HG03139 (cell line): ENCODE data around the gene SLCO4A1.

Experiments used
- ATAC-seq: cut with Tn5 transposase; IDR thresholded peaks from one replicate; pipeline ENCODE4 v1.9.1; 2021; ENCODE audit not compliant: unreplicated experiment

SLCO4A1 gene

DNA sequence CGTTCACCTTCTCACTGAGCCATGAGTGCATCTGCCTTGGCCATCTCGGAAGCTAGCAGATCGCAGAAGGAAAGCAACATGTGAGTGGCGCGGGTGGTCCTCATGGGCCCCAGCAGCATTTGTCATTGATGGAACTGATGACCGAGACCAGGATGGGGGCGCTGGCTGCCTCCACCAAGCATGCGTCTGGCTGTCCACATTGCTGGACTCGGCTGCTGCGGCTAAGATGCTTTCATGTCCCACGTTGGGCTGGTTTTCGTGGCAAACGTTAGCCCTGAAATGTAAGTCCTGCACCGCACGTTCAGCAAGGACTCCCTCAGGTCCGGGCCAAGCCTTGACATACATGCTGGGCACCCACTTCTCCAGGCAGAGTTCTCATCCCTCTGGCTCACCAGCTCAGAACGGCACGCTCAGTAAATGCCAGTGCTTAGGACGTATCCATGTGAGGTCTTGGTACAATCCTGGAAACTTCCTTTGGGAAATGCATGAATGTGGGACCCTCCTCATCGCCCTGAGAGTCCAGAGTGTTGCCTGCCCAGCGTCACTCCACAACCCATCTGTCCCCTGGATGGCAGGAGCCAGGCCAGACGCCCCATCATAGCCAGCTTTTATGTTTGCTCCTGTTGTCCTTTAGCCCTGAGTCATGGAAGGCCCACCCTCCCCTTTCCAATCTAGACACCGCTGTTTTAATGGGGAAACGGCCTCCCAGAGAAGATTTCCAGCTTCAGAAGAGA, 8.4 kb downstream of the SLCO4A1 start:
- ATAC-seq: no peak

DNA sequence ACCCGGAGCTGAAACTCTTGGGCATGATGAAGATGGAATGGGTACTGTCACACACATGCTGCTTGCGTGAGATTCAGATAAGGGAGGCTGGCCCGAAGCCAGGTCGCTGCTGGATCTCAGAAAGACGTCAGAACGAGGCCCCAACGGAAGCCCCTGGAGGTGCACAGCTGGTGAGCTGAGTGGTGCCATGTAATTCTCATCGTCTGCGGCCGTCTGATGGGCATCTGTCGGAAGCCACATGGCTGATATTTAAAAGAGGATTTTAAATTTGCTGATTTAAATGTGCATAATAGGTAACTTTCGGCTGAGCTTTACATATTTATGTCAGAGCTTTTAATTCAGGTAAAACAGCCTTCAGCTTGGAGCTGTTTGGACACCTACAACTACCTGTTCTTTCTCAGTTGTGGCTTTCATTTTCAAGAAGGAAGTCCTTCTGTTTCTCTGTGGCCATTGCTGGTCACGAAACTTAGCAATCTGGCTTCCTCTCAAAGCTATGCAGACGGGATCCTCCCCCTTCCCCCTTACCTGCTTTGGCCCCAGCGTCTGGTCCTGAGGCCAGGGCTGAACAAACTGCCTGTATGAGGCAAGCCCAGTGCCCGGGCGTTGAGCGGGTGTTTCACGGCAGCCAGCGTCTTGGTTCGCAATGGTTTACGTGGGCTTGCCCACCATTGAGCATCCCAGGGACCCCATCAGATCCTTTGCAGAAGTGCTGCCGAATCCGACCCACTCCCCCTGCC, 9.2 kb downstream of the SLCO4A1 start:
- peak; percentile 41 for ATAC-seq

DNA sequence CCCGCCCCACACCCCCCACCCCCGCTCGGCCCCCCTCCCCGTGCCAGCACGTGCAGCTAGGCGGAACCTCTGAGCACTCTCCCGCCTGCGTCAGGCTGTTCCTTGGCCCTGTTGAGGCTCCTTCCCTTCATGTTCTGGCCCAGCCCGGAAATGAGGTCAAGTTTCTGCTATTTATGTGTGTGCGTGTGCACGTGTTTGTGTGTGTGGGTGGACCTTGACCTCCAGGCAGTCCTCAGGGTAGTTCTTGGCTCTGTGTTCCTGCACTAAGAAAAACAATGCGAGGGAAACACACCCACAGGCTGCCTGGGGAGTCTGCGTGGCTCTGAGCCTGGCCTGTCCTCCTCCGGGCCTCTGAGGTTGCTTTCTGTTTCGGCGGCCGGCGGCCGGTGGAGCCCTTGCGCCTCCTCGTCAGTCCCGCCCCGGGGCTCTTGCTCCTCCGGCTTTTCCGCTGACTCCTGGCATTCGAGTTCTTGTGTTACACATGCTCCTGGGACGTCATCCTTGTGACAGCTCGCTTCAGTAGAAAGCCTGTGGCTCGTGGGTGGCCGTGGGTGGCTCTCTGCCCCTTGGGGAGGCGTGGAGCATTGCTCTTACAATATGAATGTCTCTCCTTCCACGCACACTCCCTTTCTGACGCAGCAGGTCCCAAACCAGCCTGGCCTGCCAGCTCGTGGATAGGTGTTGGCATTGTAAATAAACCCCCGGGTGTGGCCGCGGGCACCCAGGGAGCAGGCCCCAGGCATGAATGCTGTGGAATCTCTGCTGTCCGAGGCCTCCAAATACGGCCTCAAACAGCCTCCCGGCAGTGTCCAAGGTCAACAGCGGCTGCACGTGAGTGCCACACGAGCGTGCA, 10.0 kb downstream of the SLCO4A1 start:
- ATAC-seq: peak; percentile 48

- no peak for ATAC-seq
Observed at GRCh38 chr20:62652894-62653305, 10.6 kb downstream of the SLCO4A1 start.

DNA sequence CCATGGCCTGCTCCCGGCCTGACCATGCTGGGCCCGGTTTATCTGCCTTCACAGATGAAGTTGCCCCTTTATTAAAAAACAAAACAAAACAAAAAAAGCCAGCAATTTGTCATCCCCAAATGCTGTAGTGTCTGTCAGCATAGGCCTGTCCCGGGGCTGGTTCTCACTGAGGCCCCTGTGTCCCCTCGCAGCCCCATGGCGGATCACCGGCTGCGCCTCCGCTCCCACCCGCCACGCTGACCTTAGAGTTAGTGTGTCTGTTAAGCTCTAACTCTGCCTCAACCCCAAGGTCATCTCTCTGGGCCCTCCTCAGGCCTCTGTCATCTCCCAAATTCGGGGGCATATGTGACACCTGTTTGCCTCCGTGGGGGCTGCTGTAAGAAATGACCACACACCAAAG, 11.1 kb downstream of the SLCO4A1 start:
- ATAC-seq: no peak

DNA sequence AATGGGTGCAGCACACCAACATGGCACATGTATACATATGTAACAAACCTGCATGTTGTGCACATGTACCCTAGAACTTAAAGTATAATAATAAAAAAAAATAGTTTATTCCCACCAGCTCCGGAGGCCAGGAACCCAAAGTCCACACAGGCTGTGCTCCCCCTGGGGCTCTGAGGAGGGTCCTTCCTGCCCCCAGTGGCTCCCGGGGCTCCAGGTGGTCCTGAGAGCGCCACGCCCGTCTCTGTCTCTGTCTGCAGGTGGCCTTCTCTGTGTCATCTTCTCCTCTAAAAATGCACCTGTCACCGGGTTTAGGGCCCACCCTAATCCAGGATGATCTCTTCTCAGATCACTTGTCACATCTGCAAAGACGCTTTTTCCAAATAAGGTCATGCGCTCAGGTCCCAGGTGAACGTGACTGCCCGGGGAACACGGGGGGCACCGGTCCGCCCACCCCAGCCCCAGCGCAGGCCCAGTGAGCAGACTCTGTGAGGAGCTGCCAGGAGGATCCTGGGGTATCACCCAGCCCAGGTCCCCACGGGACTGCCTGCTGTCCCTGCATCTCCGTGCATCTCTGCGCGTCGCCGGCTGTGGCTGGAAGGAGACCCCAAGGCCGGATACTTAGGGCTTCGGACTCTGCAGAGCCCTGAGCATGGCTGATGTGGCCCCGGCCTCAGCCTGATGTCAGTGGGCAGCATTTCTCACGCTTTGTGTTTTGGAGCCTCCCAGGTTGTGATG, 11.8 kb downstream of the SLCO4A1 start:
- no peak for ATAC-seq

- no peak for ATAC-seq
Observed at GRCh38 chr20:62655282-62656196, 13.2 kb downstream of the SLCO4A1 start.

- no peak for ATAC-seq
Observed at GRCh38 chr20:62656197-62656918, 14.1 kb downstream of the SLCO4A1 start.

DNA sequence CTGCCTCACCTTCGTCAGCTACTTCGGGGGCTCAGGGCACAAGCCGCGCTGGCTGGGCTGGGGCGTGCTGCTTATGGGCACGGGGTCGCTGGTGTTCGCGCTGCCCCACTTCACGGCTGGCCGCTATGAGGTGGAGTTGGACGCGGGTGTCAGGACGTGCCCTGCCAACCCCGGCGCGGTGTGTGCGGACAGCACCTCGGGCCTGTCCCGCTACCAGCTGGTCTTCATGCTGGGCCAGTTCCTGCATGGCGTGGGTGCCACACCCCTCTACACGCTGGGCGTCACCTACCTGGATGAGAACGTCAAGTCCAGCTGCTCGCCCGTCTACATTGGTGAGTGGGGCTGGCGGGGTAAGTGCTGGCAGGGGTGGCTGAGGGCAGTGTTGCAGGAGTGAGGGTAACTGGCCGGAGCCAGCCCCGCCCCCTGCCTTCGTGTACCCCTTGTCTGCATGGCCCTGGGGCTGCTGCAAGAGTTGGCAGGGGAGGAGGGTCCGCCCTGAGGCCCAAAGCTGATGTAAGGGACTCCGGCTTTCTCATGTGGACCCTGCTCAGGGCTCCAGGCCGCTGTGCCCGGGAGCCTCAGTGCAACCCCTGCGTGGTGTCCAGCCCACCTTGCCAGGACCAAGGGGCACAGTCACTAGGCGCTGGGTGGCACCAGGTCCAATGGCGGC, 14.8 kb downstream of the SLCO4A1 start:
- ATAC-seq: no peak

DNA sequence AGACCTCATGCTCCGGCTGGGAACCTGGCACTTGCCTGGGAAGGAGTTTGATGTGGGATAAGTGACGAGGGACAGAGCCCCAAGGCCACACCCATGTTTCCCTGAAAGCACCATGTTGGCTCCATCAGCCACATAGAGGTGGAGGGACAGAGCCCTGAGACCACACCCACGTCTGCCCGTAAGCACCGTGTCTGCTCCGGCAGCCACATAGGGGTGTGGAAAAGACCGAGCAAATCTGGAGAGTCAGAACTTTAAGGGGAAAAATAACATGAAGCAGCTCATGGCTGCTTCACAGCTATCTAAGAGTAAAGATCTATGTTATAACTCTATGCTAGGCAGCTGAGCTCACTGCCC, 15.3 kb downstream of the SLCO4A1 start:
- no peak for ATAC-seq

GRCh38 chr20:62657956-62658355, 15.7 kb downstream of the SLCO4A1 start:
- ATAC-seq: no peak

DNA sequence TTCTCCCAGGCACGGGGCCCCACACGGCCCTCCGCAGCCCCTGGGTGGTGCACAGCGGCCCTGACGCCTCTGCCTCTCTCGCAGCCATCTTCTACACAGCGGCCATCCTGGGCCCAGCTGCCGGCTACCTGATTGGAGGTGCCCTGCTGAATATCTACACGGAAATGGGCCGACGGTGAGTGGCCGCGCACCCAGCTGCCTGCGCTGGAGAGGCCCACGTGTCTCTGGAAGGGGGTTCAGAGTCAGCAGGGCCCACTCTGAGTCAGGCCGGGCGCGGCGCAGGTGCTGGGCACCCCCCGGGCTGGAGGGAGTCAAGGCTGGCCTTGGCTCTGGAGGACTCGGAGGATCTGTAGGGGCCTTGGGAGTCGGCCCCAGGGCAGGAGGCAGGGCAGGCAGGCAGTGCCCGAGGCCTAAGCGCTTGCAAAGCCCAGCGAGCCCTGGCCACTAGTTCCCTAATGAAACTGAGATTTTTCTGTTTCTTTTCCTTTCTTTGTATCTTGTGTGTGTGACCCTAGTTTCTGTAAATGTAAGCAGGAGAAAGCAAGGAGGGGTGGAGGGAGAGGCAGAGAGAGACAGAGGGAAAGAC, 16.4 kb downstream of the SLCO4A1 start:
- no peak for ATAC-seq

DNA sequence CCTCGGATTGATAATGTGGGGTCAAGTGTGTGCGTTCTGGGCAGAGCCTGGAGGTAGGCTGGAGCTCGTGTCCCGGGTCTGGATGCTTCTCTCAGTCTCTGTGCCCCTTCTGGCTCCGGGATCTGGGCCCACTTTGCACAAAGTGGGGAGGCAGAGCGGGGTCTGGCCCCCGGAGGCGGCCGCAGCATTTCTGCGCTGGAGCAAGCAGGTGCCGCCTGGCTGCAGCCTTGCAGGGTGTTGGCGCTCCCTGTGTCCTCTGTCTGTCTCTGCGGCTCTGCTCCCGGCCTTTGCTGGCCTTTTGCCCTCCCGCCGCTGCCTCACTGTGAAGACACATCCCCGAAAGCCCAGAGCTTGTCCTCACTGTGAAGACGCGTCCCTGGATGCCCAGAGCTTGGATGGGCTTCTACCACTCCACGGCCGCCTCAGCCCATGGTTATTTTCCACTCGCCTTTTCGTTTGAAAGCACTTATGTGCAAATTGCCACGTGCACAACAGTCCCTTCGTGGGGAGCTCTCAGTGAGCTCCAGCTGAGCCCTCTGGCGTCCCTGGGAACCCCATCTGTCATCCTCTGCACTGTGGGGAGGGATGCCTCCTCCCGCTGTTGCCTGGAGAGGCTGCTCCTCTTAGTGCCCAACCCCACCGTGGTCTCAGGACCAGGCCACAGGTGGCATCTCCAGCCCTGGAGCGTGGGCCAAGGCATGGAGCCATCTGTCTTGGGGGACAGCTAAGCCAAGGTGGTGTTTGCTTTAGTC, 17.4 kb downstream of the SLCO4A1 start:
- ATAC-seq: no peak

DNA sequence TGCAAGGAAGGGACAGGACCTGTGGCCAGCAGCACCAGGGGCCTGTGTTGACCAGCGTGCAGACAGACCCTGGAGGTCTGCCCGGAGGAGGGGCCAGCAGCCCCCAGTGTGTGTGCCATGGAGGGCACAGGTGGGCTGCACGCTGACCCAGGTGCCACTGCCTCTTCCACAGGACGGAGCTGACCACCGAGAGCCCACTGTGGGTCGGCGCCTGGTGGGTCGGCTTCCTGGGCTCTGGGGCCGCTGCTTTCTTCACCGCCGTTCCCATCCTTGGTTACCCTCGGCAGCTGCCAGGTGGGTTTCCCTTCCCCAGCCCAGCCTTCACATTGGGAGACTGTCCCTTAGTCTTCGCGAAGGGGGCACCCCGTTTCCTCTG, 17.9 kb downstream of the SLCO4A1 start:
- no peak for ATAC-seq

DNA sequence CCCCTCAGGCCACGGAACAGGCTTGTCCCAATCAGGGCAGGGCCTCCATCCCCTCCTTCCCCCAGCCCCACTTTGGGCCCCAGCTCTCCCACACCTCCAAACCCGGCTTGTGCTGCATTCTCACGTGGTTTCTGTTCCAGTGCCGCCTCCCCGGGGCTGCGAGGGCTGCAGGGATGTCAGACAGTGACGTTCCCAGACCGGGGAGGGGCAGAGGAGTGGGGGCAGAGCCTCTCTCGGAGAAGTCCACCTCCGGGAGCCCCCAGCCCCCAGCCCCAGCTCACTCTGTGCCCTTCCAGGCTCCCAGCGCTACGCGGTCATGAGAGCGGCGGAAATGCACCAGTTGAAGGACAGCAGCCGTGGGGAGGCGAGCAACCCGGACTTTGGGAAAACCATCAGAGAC, 18.5 kb downstream of the SLCO4A1 start:
- no peak for ATAC-seq

- no peak for ATAC-seq
Observed at GRCh38 chr20:62661647-62662046, 19.3 kb downstream of the SLCO4A1 start.

DNA sequence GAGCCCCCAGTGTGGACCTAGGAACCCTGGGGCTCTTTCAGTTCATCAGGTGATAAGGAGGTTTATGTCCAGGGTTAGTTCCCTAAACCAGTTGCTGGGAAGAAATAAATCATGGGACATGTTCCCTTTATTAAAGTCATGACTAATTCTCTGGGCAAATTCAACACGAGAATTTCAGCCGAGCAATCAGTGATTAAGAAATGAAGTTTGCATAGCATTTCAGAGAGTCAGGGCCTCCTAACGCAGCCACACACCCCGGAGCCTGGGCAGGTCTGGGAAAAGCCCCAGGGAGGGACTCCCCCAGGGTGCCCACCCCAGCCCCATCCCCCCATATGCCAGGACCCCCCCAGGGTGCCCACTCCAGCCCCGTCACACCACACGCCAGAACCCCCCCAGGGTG, 20.1 kb downstream of the SLCO4A1 start:
- ATAC-seq: no peak
